HG02798 (cell line): ENCODE measurements around the gene NDST1.

Experiments used
- ATAC-seq: cut with Tn5 transposase; IDR thresholded peaks from one replicate; pipeline ENCODE4 v1.9.1; 2021; ENCODE audit warnings: mild to moderate bottlenecking; ENCODE audit not compliant: unreplicated experiment, poor library complexity

Gene NDST1

DNA sequence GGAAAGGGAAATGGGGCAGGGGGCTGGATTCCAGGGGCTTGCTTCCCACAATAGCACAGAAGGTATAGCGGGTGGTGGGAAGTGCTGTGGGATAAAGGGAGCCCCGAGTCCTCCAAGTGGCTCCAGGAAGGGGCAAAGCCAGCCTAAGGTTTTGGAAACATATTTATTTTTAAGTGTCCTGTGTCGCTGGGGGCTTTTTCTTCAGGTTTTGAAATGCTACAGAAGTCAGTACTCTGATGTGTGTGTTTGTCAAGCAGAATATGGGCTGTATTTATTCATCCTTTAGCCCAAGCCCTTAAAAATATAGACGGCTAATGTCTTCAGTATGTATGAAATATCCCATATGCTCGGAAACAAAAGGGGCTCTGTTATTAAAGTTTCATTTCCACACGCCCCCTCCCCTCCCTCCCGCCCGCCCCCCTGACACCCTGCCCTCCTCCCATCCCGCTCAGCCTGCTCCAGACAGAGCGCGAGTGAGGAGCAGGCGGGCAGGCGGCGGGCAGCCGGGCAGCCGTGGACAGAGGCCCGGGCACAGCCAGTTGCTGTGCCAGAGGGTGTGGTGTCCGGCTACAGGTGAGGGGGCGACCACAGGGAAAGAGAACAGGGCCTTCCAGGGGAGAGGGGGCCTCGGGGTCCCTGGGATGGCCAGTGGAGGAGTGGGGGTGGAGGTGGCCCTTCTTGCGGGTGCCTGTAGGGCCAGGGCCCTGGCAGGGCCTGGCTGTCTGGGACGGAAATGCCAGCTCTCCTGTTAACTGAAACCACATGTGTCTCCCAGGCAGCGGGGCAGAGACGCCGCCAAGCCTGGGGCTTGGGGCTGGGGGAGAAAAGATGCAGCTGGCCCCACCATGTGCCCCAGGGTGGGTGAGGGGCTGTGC is 92.9 kb downstream of the NDST1 start:
- no peak for ATAC-seq

DNA sequence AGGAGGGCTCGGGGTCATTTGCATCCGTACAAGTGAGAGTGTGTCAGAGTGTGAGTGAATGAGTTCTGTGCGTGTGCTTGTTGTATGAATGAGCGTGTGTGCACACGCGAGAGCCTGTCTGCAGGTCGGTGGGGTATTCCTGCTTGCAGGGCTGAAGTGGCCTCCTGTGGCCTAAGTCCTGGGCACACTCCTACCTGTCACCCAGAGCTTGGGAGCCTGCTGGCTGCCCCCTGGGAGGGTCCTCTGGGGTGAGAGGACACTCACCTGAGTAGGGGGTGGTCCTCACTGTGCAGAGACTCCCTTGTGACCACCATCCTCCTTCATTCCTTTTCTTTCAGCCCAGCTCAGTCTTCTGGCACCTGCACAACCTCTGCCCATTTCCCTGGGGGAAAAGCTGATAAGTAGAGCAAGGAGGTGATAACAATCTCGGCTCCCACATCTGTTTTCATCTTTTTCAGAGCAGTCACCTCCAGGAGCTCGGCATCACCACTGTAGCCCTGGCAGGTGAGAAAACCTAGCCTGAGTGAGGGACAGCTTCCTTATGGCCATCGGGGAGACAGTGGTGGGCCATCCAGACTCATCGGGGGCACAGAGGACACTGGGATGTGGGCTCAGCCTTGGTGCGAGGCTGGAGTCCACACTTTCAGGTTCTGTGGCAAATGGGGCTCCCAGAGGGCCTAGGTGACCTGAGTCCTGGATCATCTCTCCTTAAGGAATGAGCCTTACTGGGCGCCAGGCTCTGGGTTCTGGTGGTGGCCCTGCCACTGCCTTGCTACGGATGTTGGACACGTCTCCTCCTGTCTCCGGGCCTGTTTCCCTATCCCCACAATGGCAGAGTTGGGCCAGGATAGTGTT is 93.8 kb downstream of the NDST1 start:
- no peak for ATAC-seq

- no peak for ATAC-seq
Observed at GRCh38 chr5:150603052-150603451, 95.1 kb downstream of the NDST1 start.

DNA sequence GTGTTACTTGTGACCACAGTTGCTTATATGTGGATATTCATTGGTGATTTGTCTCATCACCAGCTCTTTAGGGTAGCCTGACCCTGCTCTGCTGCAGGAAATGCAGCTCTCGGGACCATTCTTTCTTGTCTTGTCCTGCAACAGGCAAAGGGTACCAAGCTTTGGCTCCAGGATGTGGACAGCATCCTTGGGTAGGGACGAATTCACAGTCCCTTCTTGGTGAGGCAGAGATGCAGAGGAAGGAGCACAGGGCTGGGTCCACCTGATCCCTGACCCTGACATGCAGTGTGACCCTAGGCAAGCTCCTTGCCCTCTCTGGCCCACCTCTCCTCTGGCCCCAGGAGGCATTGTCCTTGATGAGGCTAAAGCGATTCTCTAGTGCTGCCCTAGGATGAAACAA is 95.6 kb downstream of the NDST1 start:
- ATAC-seq = no peak

- no peak for ATAC-seq
Observed at GRCh38 chr5:150604010-150604409, 96.1 kb downstream of the NDST1 start.

DNA sequence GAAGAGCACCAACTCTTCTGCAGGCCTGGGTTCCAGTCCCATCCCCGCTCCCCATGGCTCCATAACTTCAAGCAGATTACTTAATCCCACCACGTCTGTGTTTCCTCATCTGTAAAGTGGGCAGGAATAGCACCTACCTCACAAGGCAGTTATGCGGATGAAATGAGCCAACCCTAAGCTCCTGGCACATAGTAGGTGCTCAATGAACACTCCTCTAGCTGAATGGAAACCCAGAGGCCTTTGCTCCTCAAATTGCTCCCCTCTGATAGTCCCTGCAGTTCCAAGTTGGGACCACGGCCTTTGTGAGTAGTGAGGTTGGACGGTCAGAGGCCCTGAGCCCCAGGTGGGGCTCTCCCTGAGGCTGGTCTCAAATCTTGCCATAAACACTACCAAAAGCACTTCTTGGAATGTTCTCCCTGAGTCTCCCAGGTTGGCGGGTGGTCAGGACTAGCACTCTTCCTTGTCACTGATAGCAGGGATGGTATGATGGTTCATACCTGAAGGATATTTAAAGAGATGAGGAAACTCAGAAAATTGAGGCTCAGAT is 97.0 kb downstream of the NDST1 start:
- ATAC-seq = no peak

DNA sequence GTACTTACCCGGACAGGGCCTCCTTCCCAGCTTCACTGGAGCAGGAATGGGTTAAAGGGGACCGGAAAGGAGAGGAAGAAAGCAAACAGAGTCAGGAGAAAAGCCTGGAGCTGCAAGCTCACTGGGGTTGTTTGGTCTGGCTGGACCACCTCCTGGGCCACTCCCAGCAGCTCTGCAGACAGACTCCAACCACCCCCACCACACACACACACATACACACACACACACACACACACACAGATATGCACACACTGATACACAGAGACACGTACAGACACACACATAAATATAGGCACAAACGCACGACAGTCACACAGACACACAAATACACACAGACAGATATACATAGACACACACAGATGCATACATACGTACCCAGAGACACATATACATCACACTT is 97.6 kb downstream of the NDST1 start:
- no peak for ATAC-seq

DNA sequence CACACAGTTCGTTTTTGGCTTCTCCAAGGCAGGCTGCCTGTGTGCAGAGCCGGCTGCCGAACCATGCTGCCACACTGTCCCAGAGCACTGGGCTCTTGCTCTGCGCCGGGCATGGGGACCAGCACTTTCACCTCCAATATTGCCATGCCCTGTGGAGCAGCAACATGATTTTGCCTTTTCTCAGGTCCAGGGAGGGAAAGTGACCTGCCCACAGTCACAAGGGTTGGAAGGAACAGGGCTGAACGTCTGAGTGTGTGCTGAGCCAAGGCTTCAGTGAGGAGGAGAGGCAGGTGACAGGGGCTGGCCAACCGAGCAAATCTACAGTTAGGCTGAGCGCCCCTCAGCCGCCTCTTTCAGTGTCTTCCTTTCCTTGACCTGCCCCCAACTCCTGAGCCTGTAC is 98.5 kb downstream of the NDST1 start:
- ATAC-seq = no peak

GRCh38 chr5:150607105-150607504 is 99.2 kb downstream of the NDST1 start:
- no peak for ATAC-seq
